HCEC 1CT (cell line): Measurements from ENCODE around the gene ATP5F1A.
"Not testable (repeated sequence)": the region's sequence is repeated elsewhere in the genome, so short reads cannot be mapped to it uniquely, and the experiment has no call there.

Source experiments
- DNase-seq: peaks from one replicate; pipeline ENCODE4 v3.0.0-alpha.2; 2017

Gene ATP5F1A

GRCh38 chr18:46097801-46098615 lies at the start of gene ATP5F1A:
Gene ATP5F1A, minus strand, starts transcription at chr18:46098296. Its CDS starts 65 bp downstream, at chr18:46098231.
- DNase-seq = peak; percentile 84

DNA sequence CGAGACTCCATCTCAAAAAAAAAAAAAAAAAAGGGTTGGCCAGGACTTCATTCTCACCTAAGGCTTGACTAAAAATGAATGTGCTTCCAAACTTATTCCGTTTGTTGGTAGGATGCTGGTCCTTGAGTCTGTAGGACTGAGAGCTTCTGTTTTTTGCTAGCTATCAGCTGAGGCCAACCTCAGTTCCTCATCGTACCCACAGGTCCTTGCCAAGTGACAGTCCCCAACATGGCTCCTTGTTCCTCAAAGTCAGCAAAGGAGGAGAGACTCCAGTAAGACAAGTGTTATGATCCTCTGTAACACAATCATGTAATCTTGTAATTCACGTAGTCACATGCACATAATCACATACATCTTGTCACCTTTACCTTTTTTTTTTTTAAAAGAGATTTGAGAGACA lies 43.1 kb upstream of the ATP5F1A start:
- DNase-seq = no peak

GRCh38 chr18:46140173-46140572 lies 42.1 kb upstream of the ATP5F1A start:
- DNase-seq = no peak

- DNase-seq = no peak
Observed at GRCh38 chr18:46134920-46135675, 37.0 kb upstream of the ATP5F1A start.

DNA sequence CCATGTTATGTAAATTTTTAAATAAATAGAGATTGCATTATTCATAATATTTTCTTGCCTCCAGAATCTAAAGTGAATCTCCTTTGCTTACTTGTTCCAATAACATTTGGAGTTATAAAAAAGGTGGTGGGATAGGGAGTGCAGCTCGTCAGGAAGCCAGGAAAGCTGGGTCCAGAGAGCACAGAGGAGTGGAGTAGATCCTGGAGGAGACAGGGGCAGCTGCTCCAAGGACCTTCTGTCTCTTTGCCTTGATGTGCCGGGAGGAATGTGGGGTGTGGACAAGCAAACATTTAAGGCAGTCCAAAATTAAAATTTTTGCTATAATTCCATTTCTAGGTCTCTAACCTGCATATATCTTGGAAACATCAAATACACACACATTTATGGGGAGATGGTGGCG lies 35.4 kb upstream of the ATP5F1A start:
- no peak for DNase-seq

GRCh38 chr18:46130549-46130948 lies 32.5 kb upstream of the ATP5F1A start:
- DNase-seq = not testable (repeated sequence)

GRCh38 chr18:46130061-46130460 lies 32.0 kb upstream of the ATP5F1A start:
- no peak for DNase-seq

- not testable (repeated sequence) for DNase-seq
Observed at GRCh38 chr18:46126625-46127024, 28.5 kb upstream of the ATP5F1A start.

DNA sequence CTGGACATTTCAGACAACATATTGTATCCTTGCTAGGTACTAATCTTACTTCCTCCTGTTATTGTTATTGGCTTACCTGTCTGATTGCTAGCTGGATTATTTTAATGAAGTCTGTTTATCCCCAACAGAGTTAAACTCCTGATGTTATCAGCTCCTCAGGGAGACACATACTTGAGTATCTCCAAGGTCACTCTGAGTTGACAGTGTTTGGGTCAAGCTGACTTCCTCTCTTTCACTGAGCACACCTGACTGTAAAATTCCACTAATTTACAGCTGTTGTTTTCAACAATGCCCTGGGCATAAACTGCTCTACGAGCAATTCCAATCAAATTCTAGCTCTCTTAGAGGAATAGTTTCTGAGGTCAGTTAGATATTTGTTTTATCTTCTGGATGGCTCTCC lies 15.7 kb upstream of the ATP5F1A start:
- DNase-seq = no peak

- DNase-seq = no peak
Observed at GRCh38 chr18:46110406-46110805, 12.3 kb upstream of the ATP5F1A start.

DNA sequence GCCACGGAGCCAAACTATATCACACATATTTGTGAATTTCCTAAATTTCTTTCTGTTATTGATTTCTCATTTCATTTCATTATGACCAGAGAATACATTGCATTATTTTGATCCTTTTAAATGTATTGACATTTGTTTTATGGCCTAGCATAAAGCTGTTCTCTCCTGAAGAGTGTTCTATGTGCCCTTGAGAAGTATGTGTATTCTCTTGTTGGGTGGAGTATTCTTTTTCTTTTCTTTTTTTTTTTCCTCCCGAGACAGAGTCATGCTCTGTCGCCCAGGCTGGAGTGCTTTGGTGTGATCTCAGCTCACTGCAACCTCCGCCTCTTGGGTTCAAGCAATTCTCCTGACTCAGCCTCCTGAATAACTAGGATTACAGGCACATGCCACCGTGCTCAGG lies 11.3 kb upstream of the ATP5F1A start:
- DNase-seq = no peak

- DNase-seq = peak; percentile 85
Observed at GRCh38 chr18:46104128-46104911, 6.2 kb upstream of the ATP5F1A start, which contains the start of gene HAUS1. Gene HAUS1, plus strand, starts transcription at chr18:46104385. Its CDS starts 27 bp downstream, at chr18:46104412.

GRCh38 chr18:46099463-46099862 lies 1.4 kb upstream of the ATP5F1A start:
- no peak for DNase-seq

- no peak for DNase-seq
Observed at GRCh38 chr18:46098616-46098933, 479 bp upstream of the ATP5F1A start.

DNA sequence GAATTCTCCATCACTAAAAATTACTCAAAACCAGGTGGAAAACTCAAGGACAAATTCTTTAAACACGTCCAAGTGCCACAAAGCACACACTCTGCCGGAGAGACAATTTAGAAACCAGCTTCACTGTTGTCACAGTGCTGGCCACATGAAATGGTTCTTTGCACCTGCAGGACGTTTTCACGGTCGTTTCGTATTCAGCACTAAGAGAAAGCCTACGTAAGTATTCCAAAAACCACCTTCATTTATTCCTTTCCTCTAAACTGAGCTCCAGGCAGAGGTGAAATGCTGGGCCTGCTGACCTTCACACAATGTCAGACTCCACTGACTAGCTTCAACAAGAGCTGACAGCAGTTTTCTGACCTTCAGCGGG lies 680 bp downstream of the ATP5F1A start:
- no peak for DNase-seq

DNA sequence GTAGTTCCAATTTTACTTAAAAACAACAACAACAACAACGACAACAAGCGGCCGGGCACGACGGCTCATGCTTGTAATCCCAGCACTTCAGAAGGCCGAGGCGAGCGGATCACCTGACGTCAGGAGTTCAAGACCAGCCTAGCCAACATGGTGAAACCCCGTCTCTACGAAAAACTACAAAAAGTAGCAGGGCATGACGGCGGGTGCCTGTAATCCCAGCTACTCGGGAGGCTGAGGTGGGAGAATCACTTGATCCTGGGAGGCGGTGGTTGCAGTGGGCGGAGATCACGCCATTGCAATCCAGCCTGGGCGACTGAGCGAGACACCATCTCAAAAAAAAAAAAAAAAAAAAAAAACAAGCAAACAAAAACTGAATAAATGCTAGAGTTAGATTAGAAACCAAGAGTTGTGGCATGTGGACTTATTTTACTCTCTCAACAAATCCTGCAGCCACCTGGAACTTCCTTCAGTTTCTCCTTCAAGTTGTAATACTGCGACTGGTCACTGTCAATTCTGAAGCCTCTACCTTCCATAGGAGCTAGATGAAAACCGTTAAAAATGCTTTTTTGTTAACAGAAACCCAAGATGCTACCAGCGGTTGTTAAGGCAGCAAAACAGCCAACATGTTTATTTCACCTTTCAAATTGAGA lies 1.3 kb downstream of the ATP5F1A start:
- no peak for DNase-seq

- no peak for DNase-seq
Observed at GRCh38 chr18:46095532-46095931, 2.6 kb downstream of the ATP5F1A start.

- not testable (repeated sequence) for DNase-seq
Observed at GRCh38 chr18:46088501-46088900, 9.6 kb downstream of the ATP5F1A start.

- no peak for DNase-seq
Observed at GRCh38 chr18:46084431-46084830, 13.7 kb downstream of the ATP5F1A start.

DNA sequence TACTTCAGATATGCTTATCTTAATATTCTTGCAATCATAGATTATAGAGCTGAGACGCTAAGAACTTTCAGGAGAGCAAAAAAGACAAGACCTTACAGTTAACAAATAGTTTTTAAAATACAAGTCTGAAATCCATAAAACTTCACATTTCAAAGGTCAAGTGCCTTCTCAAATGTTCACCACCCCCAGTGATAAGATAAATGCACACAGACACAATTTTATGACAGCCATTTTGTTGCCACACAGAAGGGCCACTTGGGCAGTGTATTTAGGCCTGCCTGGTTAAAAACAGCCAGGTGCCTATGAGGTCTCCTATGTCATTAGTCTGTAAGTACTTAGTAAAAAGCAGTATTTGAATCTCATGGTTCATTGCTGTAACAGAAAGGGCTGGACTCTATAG lies 17.9 kb downstream of the ATP5F1A start:
- no peak for DNase-seq

DNA sequence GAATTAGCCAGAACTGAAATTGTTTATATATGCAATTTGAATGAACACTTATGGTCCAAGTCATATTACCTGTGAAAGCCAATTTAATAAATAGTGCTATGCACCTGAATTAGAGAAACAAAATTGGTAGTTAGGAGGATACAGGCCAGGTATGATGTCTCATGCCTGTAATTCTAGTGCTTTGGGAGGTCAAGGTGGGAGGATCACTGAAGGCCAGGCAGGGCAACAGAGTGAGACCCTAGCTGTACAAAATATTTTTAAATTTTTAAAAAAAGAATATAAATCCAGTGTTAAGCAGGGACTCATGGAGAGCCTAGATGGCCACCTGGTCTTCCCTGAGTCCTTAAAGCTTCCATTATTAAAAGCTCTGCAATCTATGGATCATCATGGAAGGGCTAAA lies 18.8 kb downstream of the ATP5F1A start:
- DNase-seq = no peak

- peak; percentile 57 for DNase-seq
Observed at GRCh38 chr18:46073474-46074331, 24.4 kb downstream of the ATP5F1A start.
